HCT116 (cell line): Measurements from ENCODE around the gene RGS6. TPM values are rescaled to one million over a fixed set of nuclear protein-coding genes. Genes with fewer than 3 reads are reported as not detected.

Source experiments
- ATAC-seq: fragments of 200-7000 bp; cut with Tn5 transposase; 2 replicates; pipeline ENCODE4 v1.9.1; 2020; ENCODE audit warnings: mild to moderate bottlenecking, moderate library complexity
- BruUV-seq: library from RNA; stranded (reverse); fragments of 400-500 nt; replicated peaks from 2 replicates; lab custom pipeline; 2021; lab: Mats Ljungman, UMichigan
- CTCF ChIA-PET: fragments of 300-600 bp; sonication (Branson Sonifier 250); formaldehyde crosslinking; loops from one replicate; lab custom pipeline; 2021; ENCODE audit warnings: antibody characterized with exemption; lab: Charles Lee
- POLR2A ChIA-PET: fragments of 300-600, 350-600 bp; sonication (Branson Sonifier 250); formaldehyde crosslinking; loops from one replicate; lab custom pipeline; 2021; ENCODE audit warnings: antibody characterized with exemption; lab: Charles Lee
- RAD21 ChIA-PET, 2 experiments: fragments of 300-600 bp; sonication (Branson Sonifier 250); formaldehyde crosslinking; loops; one replicate each; lab custom pipeline; 2023; ENCODE audit warnings: low total read pairs in 2 of 2; ENCODE audit not compliant: uncharacterized antibody in 2 of 2, unreplicated experiment in 2 of 2, low non-redundant PET in 1 of 2; lab: Charles Lee
- DNase-seq: peaks from one replicate; pipeline ENCODE4 v3.0.0-alpha.2; 2010; ENCODE audit warnings: low read depth, low spot score
- H2AFZ ChIP-seq: fragments of 200-600 bp; shearing (Covaris generic), sonication (generic); 2 replicates; pipeline ENCODE4 v1.6.1; 2017; ENCODE audit warnings: low read depth, mixed run types, mixed read lengths, antibody characterized with exemption, low read length; ENCODE audit not compliant: poor library complexity, severe bottlenecking
- H3K27ac ChIP-seq: 2 replicates; pipeline ENCODE4 v1.5.1; 2012; ENCODE audit warnings: low read depth, low read length
- H3K27me3 ChIP-seq: fragments of 200-600 bp; sonication (generic); 2 replicates; pipeline ENCODE4 v1.6.1; 2016; ENCODE audit warnings: mixed run types, low read length, mixed read lengths; ENCODE audit not compliant: insufficient read depth
- H3K36me3 ChIP-seq, 2 experiments: fragments of 200-500 bp in 1 of 2; fragments of 200-600 bp in 1 of 2; sonication (Bioruptor generic) in 1 of 2; sonication (generic) in 1 of 2; 2 replicates each; pipeline versions ENCODE4 v1.5.1 to v1.6.1; 2014 to 2016; ENCODE audit warnings: low read length in 2 of 2, inconsistent platforms in 1 of 2, mixed read lengths in 1 of 2, mixed run types in 1 of 2; ENCODE audit not compliant: insufficient read depth in 2 of 2, control insufficient read depth in 1 of 2
- H3K4me1 ChIP-seq, 2 experiments: fragments of 200-600 bp in 1 of 2; sonication (generic) in 1 of 2; 2 replicates each; pipeline versions ENCODE4 v1.5.1 to v1.6.1; 2012 to 2017; ENCODE audit warnings: low read length in 2 of 2, inconsistent platforms in 1 of 2, mild to moderate bottlenecking in 1 of 2, mixed read lengths in 1 of 2, mixed run types in 1 of 2, moderate library complexity in 1 of 2; ENCODE audit not compliant: insufficient read depth in 2 of 2, control insufficient read depth in 1 of 2
- H3K4me2 ChIP-seq: fragments of 200-600 bp; sonication (generic); 2 replicates; pipeline ENCODE4 v1.6.1; 2017; ENCODE audit warnings: mixed run types, low read length, mixed read lengths
- H3K4me3 ChIP-seq, 2 experiments: fragments of 200-600 bp in 1 of 2; sonication (generic) in 1 of 2; replicated peaks in 1 of 2; 2 replicates each; pipeline ENCODE4 v1.5.1; 2011 to 2016; ENCODE audit warnings: low read length in 2 of 2, control low read depth in 1 of 2, low read depth in 1 of 2, mild to moderate bottlenecking in 1 of 2, mixed read lengths in 1 of 2, mixed run types in 1 of 2
- H3K79me2 ChIP-seq: fragments of 200-600 bp; sonication (generic); 2 replicates; pipeline ENCODE4 v1.6.1; 2017; ENCODE audit warnings: mild to moderate bottlenecking, mixed run types, low read length, moderate library complexity, mixed read lengths; ENCODE audit not compliant: insufficient read depth
- H3K9ac ChIP-seq: fragments of 200-600 bp; sonication (generic); 2 replicates; pipeline ENCODE4 v1.6.1; 2016; ENCODE audit warnings: low read length, mixed read lengths
- H3K9me2 ChIP-seq: fragments of 200-600 bp; sonication (generic), shearing (Covaris generic); 2 replicates; pipeline ENCODE4 v1.6.1; 2017; ENCODE audit warnings: mixed run types, mild to moderate bottlenecking, moderate library complexity; ENCODE audit not compliant: insufficient read depth
- H3K9me3 ChIP-seq, 2 experiments: fragments of 200-500 bp in 1 of 2; fragments of 200-600 bp in 1 of 2; sonication (Bioruptor generic) in 1 of 2; sonication (generic) in 1 of 2; 2 replicates each; pipeline ENCODE4 v1.6.1; 2014 to 2017; ENCODE audit warnings: low read length in 2 of 2, mixed read lengths in 2 of 2, inconsistent platforms in 1 of 2, low read depth in 1 of 2, mild to moderate bottlenecking in 1 of 2, mixed run types in 1 of 2, moderate library complexity in 1 of 2; ENCODE audit not compliant: control insufficient read depth in 1 of 2, insufficient read depth in 1 of 2
- H4K20me1 ChIP-seq: fragments of 200-600 bp; sonication (generic), shearing (Covaris generic); 2 replicates; pipeline ENCODE4 v1.6.1; 2017; ENCODE audit warnings: mixed run types, mild to moderate bottlenecking, moderate library complexity; ENCODE audit not compliant: insufficient read depth
- CBX3 ChIP-seq: IDR thresholded peaks from 2 replicates; pipeline ENCODE4 v1.6.1; 2012; ENCODE audit warnings: low read depth
- CEBPB ChIP-seq: IDR thresholded peaks from 2 replicates; pipeline ENCODE4 v1.6.1; 2012; ENCODE audit warnings: low read depth
- ELF1 ChIP-seq: IDR thresholded peaks from 2 replicates; pipeline ENCODE4 v1.6.1; 2012; ENCODE audit warnings: low read depth, borderline replicate concordance
- FOSL1 ChIP-seq: IDR thresholded peaks from 2 replicates; pipeline ENCODE4 v1.6.1; 2012; ENCODE audit warnings: low read depth
- POLR2A ChIP-seq: IDR thresholded peaks from 2 replicates; pipeline ENCODE4 v1.7.0; 2011; ENCODE audit warnings: borderline replicate concordance; ENCODE audit not compliant: insufficient read depth, insufficient read length; ENCODE audit errors: extremely low read depth
- POLR2AphosphoS5 ChIP-seq: IDR thresholded peaks from 2 replicates; pipeline ENCODE4 v1.6.1; 2011; ENCODE audit warnings: mild to moderate bottlenecking, low read depth, low read length, moderate library complexity
- RAD21 ChIP-seq: IDR thresholded peaks from 2 replicates; pipeline ENCODE4 v1.6.1; 2012; ENCODE audit warnings: low read depth, mild to moderate bottlenecking
- SIN3A ChIP-seq: IDR thresholded peaks from 2 replicates; pipeline ENCODE4 v1.6.1; 2012; ENCODE audit warnings: low read depth
- SRF ChIP-seq: IDR thresholded peaks from 2 replicates; pipeline ENCODE4 v1.6.1; 2012; ENCODE audit warnings: low read depth
- YY1 ChIP-seq: IDR thresholded peaks from 2 replicates; pipeline ENCODE4 v1.6.1; 2011; ENCODE audit warnings: low read length, low read depth, moderate library complexity, mild to moderate bottlenecking; ENCODE audit not compliant: insufficient replicate concordance; ENCODE audit errors: extremely low read depth
- intact Hi-C: fragments of 100-400 bp; cut with micrococcal nuclease; formaldehyde crosslinking; loops from 2 replicates; pipeline ENCODE4 v1.10.0; 2022
- total RNA-seq: library from RNA; stranded (reverse); gene quantifications from one replicate; pipeline ENCODE4 v1.2.1, GENCODE V29; 2021; ENCODE audit not compliant: unreplicated experiment
- TF ChIP-seq, protein P1 (sequence below): IDR thresholded peaks from 2 replicates; pipeline ENCODE4 v1.6.1; 2012

RGS6 gene
- total RNA-seq, 1 experiment from 2014 or later, result 4.7 TPM

DNA sequence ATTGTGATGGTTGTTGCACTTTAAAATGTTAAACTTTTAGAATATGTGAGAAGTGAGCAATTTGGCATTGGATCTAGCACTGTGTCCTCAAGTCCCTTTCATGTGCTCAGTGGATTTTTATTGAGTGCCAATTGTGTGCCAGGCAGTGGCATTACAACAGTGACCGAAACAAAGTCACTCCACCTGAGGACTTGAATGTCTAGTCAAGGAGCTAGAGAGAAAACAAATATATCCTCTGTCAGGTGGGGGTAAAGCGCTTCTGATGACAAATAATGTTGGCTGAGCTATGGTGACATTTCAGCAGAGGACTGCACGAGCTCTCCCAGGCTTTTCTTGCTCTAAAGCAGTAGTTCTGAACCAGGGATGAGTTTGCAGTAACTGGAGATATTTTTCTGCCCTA lies 240.4 kb downstream of the RGS6 start:
- ChIA-PET CTCF (no interaction called here), RAD21 (no interaction called here), POLR2A (no interaction called here)
- H3K4me3 ChIP-seq, result no peak overlapping the region
- no peaks in the 10 kb centered on the region for H3K36me3 ChIP-seq
- H3K9ac ChIP-seq, result no peak overlapping the region
- no peak for DNase-seq
- no peaks in the 10 kb centered on the region for H3K9me2 ChIP-seq
- intact Hi-C loops, result no loop called here
- H3K4me1 ChIP-seq, result no peaks in the 10 kb centered on the region
- no peaks in the 10 kb centered on the region for H3K9me3 ChIP-seq
- BruUV-seq, result no TSS peak
- no peak overlapping the region for H3K4me2 ChIP-seq
- no peaks in the 10 kb centered on the region for H3K79me2 ChIP-seq
- no peak overlapping the region for H2AFZ ChIP-seq
- no peak for ATAC-seq
- TF ChIP-seq CEBPB (no peak), YY1 (no peak), RAD21 (no peak), FOSL1 (no peak), CBX3 (no peak), POLR2A (no peak), ELF1 (no peak), SRF (no peak), SIN3A (no peak), POLR2AphosphoS5 (no peak)
- TF ChIP-seq, protein P1, sequence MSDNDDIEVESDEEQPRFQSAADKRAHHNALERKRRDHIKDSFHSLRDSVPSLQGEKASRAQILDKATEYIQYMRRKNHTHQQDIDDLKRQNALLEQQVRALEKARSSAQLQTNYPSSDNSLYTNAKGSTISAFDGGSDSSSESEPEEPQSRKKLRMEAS, result no peak
- H3K27me3 ChIP-seq, result no peaks in the 10 kb centered on the region
- H3K27ac ChIP-seq, result no peak overlapping the region
- no peaks in the 10 kb centered on the region for H4K20me1 ChIP-seq

GRCh38 chr14:72173038-72173720 lies 240.9 kb downstream of the RGS6 start:
- POLR2A ChIA-PET, result no interaction called here
- intact Hi-C loops, result no loop called here
- Histone ChIP-seq H3K79me2 (no peaks in the 10 kb centered on the region), H3K27me3 (no peaks in the 10 kb centered on the region), H3K27ac (no peak overlapping the region), H3K4me2 (no peak overlapping the region), H3K9ac (no peak overlapping the region), H3K9me2 (no peaks in the 10 kb centered on the region), H3K4me3 (no peak overlapping the region), H3K4me1 (no peaks in the 10 kb centered on the region), H2AFZ (no peak overlapping the region), H3K36me3 (no peaks in the 10 kb centered on the region), H3K9me3 (no peaks in the 10 kb centered on the region), H4K20me1 (no peaks in the 10 kb centered on the region)
- BruUV-seq, result no TSS peak
- DNase-seq (no peak), ATAC-seq (no peak)
- RAD21 ChIA-PET, result no interaction called here
- TF ChIP-seq SRF, result no peak
- CTCF ChIA-PET, result no interaction called here
